ENCODE data around the gene ATP7A. TPM values are rescaled to one million over a fixed set of nuclear protein-coding genes. Genes with fewer than 3 reads are reported as not detected.
"Not testable (repeated sequence)": the region's sequence is repeated elsewhere in the genome, so short reads cannot be mapped to it uniquely, and the experiment has no call there.

Gene ATP7A
- polyA plus RNA-seq, 3 donors = 15.6 to 17.3 (median 16.1) TPM

- DNase-seq (ENCODE audit: low read depth in 3 of 3, low spot score in 2 of 3) = no peak
Observed at GRCh38 chrX:78024349-78025059, 114.0 kb downstream of the ATP7A start.

- DNase-seq (ENCODE audit: low read depth in 3 of 3, low spot score in 2 of 3) = no peak
Observed at GRCh38 chrX:78027798-78028197, 117.3 kb downstream of the ATP7A start.

GRCh38 chrX:78029663-78030062 lies 119.2 kb downstream of the ATP7A start:
- no peak for DNase-seq (ENCODE audit: low read depth in 3 of 3, low spot score in 2 of 3)

GRCh38 chrX:78035061-78035460 lies 124.6 kb downstream of the ATP7A start:
- no peak for DNase-seq (ENCODE audit: low read depth in 3 of 3, low spot score in 2 of 3)

- no peak for DNase-seq (ENCODE audit: low read depth in 3 of 3, low spot score in 2 of 3)
Observed at GRCh38 chrX:78037881-78038280, 127.4 kb downstream of the ATP7A start.

GRCh38 chrX:78042601-78043000 lies 132.1 kb downstream of the ATP7A start:
- no peak for DNase-seq (ENCODE audit: low read depth in 3 of 3, low spot score in 2 of 3)

GRCh38 chrX:78046362-78046761 lies 135.9 kb downstream of the ATP7A start:
- DNase-seq (ENCODE audit: low read depth in 3 of 3, low spot score in 2 of 3) = no peak

- no peak for DNase-seq (ENCODE audit: low read depth in 3 of 3, low spot score in 2 of 3)
Observed at GRCh38 chrX:78048052-78048451, 137.6 kb downstream of the ATP7A start.

- DNase-seq (ENCODE audit: low read depth in 3 of 3, low spot score in 2 of 3) = no peak
Observed at GRCh38 chrX:78063687-78064086, 153.2 kb downstream of the ATP7A start.

GRCh38 chrX:78064152-78064551 lies 153.7 kb downstream of the ATP7A start:
- DNase-seq (ENCODE audit: low read depth in 3 of 3, low spot score in 2 of 3) = no peak

GRCh38 chrX:78064698-78065601 lies 154.5 kb downstream of the ATP7A start:
- not testable (repeated sequence) for DNase-seq (ENCODE audit: low read depth in 3 of 3, low spot score in 2 of 3)

- DNase-seq (ENCODE audit: low read depth in 3 of 3, low spot score in 2 of 3) = no peak
Observed at GRCh38 chrX:78066110-78066509, 155.6 kb downstream of the ATP7A start.

GRCh38 chrX:78071331-78071730 lies 160.8 kb downstream of the ATP7A start:
- DNase-seq (ENCODE audit: low read depth in 3 of 3, low spot score in 2 of 3) = no peak

- not testable (repeated sequence) for DNase-seq (ENCODE audit: low read depth in 3 of 3, low spot score in 2 of 3)
Observed at GRCh38 chrX:78073147-78074077, 162.9 kb downstream of the ATP7A start.

GRCh38 chrX:78074088-78074487 lies 163.6 kb downstream of the ATP7A start:
- no peak for DNase-seq (ENCODE audit: low read depth in 3 of 3, low spot score in 2 of 3)

GRCh38 chrX:78075787-78076389 lies 165.4 kb downstream of the ATP7A start:
- no peak for DNase-seq (ENCODE audit: low read depth in 3 of 3, low spot score in 2 of 3)

GRCh38 chrX:78081413-78081812 lies 170.9 kb downstream of the ATP7A start:
- DNase-seq (ENCODE audit: low read depth in 3 of 3, low spot score in 2 of 3) = not testable (repeated sequence)

GRCh38 chrX:78092296-78092695 lies 181.8 kb downstream of the ATP7A start:
- DNase-seq (ENCODE audit: low read depth in 3 of 3, low spot score in 2 of 3) = no peak

- DNase-seq (ENCODE audit: low read depth in 3 of 3, low spot score in 2 of 3) = no peak
Observed at GRCh38 chrX:78098108-78098507, 187.6 kb downstream of the ATP7A start.
